Stomach (tissue), 4 donors: Measurements from ENCODE around the gene FAM180B.

Experiments used
- EP300 ChIP-seq: sonication (generic); formaldehyde crosslinking; IDR thresholded peaks from one replicate; pipeline ENCODE4 v1.6.1; 2017; ENCODE audit warnings: antibody characterized with exemption
- POLR2A ChIP-seq, 4 donors: fragments of 450-650 bp; IDR thresholded peaks; one replicate each; pipeline ENCODE4 v1.6.1; 2016; ENCODE audit warnings: antibody characterized with exemption in 4 of 4, control low read depth in 2 of 4, mild to moderate bottlenecking in 1 of 4, moderate library complexity in 1 of 4
- TF ChIP-seq, protein P1 (sequence below), 7 experiments: fragments of 450-650 bp in 4 of 7; fragments of 200-600 bp in 3 of 7; sonication (generic) in 3 of 7; IDR thresholded peaks; one replicate each; pipeline ENCODE4 v1.5.1; 2016 to 2019; ENCODE audit warnings: antibody characterized with exemption in 7 of 7, control low read depth in 2 of 7, mild to moderate bottlenecking in 1 of 7

DNA sequence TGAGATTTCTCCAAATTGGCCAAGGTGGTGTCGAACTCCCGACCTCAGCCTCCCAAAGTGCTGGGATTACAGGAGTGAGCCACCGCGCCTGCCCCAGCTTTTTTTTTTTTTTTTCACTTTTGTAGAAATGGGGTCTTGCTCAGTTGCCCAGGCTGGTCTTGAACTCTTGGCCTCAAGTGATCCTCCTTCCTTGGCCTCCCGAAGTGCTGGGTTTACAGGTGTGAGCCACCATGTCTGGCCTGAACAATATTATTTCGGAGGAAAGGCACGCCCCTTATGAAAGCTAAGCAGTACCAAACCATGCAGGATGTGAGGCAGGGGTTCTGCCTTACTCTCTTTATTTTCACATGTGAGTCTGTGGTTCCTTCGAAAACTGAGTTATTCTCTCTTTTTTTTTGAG is 39.8 kb downstream of the FAM180B start:
- TF ChIP-seq, protein P1, sequence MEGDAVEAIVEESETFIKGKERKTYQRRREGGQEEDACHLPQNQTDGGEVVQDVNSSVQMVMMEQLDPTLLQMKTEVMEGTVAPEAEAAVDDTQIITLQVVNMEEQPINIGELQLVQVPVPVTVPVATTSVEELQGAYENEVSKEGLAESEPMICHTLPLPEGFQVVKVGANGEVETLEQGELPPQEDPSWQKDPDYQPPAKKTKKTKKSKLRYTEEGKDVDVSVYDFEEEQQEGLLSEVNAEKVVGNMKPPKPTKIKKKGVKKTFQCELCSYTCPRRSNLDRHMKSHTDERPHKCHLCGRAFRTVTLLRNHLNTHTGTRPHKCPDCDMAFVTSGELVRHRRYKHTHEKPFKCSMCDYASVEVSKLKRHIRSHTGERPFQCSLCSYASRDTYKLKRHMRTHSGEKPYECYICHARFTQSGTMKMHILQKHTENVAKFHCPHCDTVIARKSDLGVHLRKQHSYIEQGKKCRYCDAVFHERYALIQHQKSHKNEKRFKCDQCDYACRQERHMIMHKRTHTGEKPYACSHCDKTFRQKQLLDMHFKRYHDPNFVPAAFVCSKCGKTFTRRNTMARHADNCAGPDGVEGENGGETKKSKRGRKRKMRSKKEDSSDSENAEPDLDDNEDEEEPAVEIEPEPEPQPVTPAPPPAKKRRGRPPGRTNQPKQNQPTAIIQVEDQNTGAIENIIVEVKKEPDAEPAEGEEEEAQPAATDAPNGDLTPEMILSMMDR (IDR thresholded peaks at IDR 0.05): no peak
- TF ChIP-seq POLR2A (IDR thresholded peaks at IDR 0.05): no peak
- no peak for TF ChIP-seq EP300
